ENCODE results near the gene SPPL2C. TPM values are rescaled to one million over a fixed set of nuclear protein-coding genes. Genes with fewer than 3 reads are reported as not detected.

SPPL2C gene
- total RNA-seq, 1 experiment from 2014 or later: not detected

DNA sequence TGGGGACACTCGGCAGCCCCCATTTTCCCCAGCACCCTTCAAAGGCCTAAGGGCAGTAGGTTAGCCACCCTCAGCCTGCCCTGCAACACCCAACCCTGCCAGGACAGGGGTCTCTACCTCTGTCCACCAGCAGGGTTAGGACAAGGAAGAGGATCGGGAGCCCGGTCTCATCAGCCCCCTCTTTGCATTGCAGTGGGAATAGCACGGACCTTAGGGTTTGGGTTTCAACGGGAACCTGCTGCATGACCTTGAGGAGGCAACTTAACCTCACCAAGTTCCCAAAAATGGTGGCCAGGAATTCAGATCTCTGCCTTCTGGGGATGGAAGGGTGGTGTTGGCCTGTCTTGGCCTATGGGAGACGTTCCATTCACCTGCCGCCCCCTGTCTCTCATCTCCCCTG, 20.2 kb upstream of the SPPL2C start:
- peaks cover 10% of the 10 kb centered on the region for H3K4me1 Mint-ChIP-seq (ENCODE audit: low read depth, unreplicated experiment)
- BruUV-seq (replicated peaks): no TSS peak
- Histone ChIP-seq H3K36me3 (ENCODE audit: control insufficient read depth, insufficient read depth, low read length) (no peaks in the 10 kb centered on the region), H3K4me3 (ENCODE audit: low read depth, low read length) (no peak overlapping the region), H3K27me3 (replicated peaks; ENCODE audit: control insufficient read depth, insufficient read depth, low read length) (no peaks in the 10 kb centered on the region; the same call in 1 of the 2 replicates), H3K4me1 (no peaks in the 10 kb centered on the region), H3K9me3 (no peaks in the 10 kb centered on the region)
- DNase-seq: no peak
- ChIA-PET POLR2A (no interaction called here), CTCF (no interaction called here)
- no peak overlapping the region for H3K4me3 Mint-ChIP-seq (ENCODE audit: unreplicated experiment)
- no peaks in the 10 kb centered on the region for H3K9me3 Mint-ChIP-seq (ENCODE audit: unreplicated experiment)
- no peak overlapping the region for H3K27ac Mint-ChIP-seq (ENCODE audit: unreplicated experiment)
- intact Hi-C loops (cut with micrococcal nuclease; ENCODE audit: unreplicated experiment): no loop called here
- TF ChIP-seq, protein P1, sequence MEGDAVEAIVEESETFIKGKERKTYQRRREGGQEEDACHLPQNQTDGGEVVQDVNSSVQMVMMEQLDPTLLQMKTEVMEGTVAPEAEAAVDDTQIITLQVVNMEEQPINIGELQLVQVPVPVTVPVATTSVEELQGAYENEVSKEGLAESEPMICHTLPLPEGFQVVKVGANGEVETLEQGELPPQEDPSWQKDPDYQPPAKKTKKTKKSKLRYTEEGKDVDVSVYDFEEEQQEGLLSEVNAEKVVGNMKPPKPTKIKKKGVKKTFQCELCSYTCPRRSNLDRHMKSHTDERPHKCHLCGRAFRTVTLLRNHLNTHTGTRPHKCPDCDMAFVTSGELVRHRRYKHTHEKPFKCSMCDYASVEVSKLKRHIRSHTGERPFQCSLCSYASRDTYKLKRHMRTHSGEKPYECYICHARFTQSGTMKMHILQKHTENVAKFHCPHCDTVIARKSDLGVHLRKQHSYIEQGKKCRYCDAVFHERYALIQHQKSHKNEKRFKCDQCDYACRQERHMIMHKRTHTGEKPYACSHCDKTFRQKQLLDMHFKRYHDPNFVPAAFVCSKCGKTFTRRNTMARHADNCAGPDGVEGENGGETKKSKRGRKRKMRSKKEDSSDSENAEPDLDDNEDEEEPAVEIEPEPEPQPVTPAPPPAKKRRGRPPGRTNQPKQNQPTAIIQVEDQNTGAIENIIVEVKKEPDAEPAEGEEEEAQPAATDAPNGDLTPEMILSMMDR (IDR thresholded peaks at IDR 0.05; ENCODE audit: insufficient read depth in 1 of 2, low read depth in 1 of 2, low read length in 1 of 2, severe bottlenecking in 1 of 2, unreplicated experiment in 1 of 2): no peak
- peaks cover 10% of the 10 kb centered on the region for H3K27me3 Mint-ChIP-seq (ENCODE audit: insufficient read depth, unreplicated experiment)
- no peaks in the 10 kb centered on the region for H3K36me3 Mint-ChIP-seq (ENCODE audit: insufficient read depth, unreplicated experiment)

DNA sequence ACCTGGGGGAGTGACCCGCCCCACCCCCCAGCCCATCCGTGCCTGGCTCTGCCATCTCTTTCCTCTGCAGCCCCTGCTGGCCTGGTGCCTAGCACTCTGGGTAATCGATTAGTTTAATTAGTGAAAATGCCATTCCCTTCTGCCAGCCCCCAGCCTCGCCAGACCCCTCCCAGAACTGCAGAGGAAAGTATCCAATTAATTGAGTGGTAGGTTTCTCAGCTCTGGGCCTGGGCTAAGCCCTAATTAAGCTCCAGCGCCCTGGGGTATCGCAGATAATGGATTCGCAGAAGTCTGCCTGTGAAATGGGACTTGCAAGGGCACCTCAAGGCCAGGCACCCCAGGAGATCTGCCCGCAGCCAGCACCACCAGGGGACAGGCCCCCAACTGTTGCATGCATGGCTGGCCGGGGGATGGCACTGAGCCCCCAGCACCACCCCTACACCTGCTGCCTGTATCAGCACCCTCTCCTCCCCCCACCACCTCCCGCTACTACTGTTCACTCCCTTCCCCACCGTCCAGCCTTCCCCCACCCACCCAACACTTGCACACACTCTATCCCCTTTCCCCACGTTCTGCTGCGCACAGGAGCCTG, 19.7 kb upstream of the SPPL2C start:
- H3K4me1 Mint-ChIP-seq (ENCODE audit: low read depth, unreplicated experiment): peaks cover 10% of the 10 kb centered on the region
- BruUV-seq (replicated peaks): no TSS peak
- no peaks in the 10 kb centered on the region; the same call in 1 of the 2 replicates for H3K27me3 ChIP-seq (replicated peaks; ENCODE audit: control insufficient read depth, insufficient read depth, low read length)
- ChIA-PET POLR2A (no interaction called here), CTCF (no interaction called here)
- H3K27me3 Mint-ChIP-seq (ENCODE audit: insufficient read depth, unreplicated experiment): peaks cover 10% of the 10 kb centered on the region
- H3K4me3 Mint-ChIP-seq (ENCODE audit: unreplicated experiment): no peak overlapping the region
- intact Hi-C loops (cut with micrococcal nuclease; ENCODE audit: unreplicated experiment): no loop called here
- TF ChIP-seq, protein P1 (IDR thresholded peaks at IDR 0.05; ENCODE audit: insufficient read depth in 1 of 2, low read depth in 1 of 2, low read length in 1 of 2, severe bottlenecking in 1 of 2, unreplicated experiment in 1 of 2): no peak
- H3K27ac Mint-ChIP-seq (ENCODE audit: unreplicated experiment): no peak overlapping the region
- DNase-seq: no peak
- H3K4me1 ChIP-seq: no peaks in the 10 kb centered on the region
- no peaks in the 10 kb centered on the region for H3K9me3 ChIP-seq
- H3K36me3 ChIP-seq (ENCODE audit: control insufficient read depth, insufficient read depth, low read length): no peaks in the 10 kb centered on the region
- no peaks in the 10 kb centered on the region for H3K9me3 Mint-ChIP-seq (ENCODE audit: unreplicated experiment)
- H3K4me3 ChIP-seq (ENCODE audit: low read depth, low read length): no peak overlapping the region
- no peaks in the 10 kb centered on the region for H3K36me3 Mint-ChIP-seq (ENCODE audit: insufficient read depth, unreplicated experiment)

DNA sequence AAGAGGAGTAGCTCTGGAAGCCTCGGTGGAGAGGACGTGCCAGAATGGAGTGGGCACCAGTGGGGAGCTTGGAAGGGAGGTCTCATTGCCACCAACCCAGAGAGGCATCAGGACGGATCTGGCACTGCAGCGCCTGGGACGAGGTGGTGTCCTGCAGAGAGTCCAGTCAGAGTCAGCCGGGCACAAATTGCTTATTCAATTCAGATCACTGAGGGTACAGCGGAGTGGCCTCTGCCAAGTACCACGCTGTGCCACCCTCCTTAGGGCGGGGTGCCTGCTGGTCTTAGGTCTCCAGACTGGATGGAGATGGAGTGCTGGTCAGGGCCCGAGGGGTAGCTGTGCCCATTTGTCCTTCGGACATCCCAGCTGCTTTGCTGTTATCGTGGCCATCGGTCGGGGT, 18.9 kb upstream of the SPPL2C start:
- no peak overlapping the region for H3K27ac Mint-ChIP-seq (ENCODE audit: unreplicated experiment)
- no peak overlapping the region for H3K4me3 Mint-ChIP-seq (ENCODE audit: unreplicated experiment)
- no peak for DNase-seq
- no TSS peak for BruUV-seq (replicated peaks)
- H3K27me3 Mint-ChIP-seq (ENCODE audit: insufficient read depth, unreplicated experiment): peaks cover 8% of the 10 kb centered on the region
- H3K4me1 Mint-ChIP-seq (ENCODE audit: low read depth, unreplicated experiment): peaks cover 10% of the 10 kb centered on the region
- H3K36me3 Mint-ChIP-seq (ENCODE audit: insufficient read depth, unreplicated experiment): no peaks in the 10 kb centered on the region
- no peaks in the 10 kb centered on the region for H3K9me3 ChIP-seq
- H3K4me1 ChIP-seq: no peaks in the 10 kb centered on the region
- CTCF ChIA-PET: no interaction called here
- POLR2A ChIA-PET: no interaction called here
- TF ChIP-seq, protein P1 (IDR thresholded peaks at IDR 0.05; ENCODE audit: insufficient read depth in 1 of 2, low read depth in 1 of 2, low read length in 1 of 2, severe bottlenecking in 1 of 2, unreplicated experiment in 1 of 2): no peak
- H3K36me3 ChIP-seq (ENCODE audit: control insufficient read depth, insufficient read depth, low read length): no peaks in the 10 kb centered on the region
- intact Hi-C loops (cut with micrococcal nuclease; ENCODE audit: unreplicated experiment): no loop called here
- no peaks in the 10 kb centered on the region for H3K9me3 Mint-ChIP-seq (ENCODE audit: unreplicated experiment)
- H3K4me3 ChIP-seq (ENCODE audit: low read depth, low read length): no peak overlapping the region
- H3K27me3 ChIP-seq (replicated peaks; ENCODE audit: control insufficient read depth, insufficient read depth, low read length): no peaks in the 10 kb centered on the region; the same call in 1 of the 2 replicates

Measured in Caco-2 (cell line).